Peyer's patch (tissue), 4 donors: Measurements from ENCODE around the gene PAQR4. TPM values are rescaled to one million over a fixed set of nuclear protein-coding genes. Genes with fewer than 3 reads are reported as not detected.

Experiments
- DNase-seq, 3 donors: peaks; one replicate each; pipeline ENCODE4 v3.0.0-alpha.2; 2017 to 2019
- H3K27ac ChIP-seq, 4 donors: fragments of 200-600 bp; sonication (generic); one replicate each; pipeline ENCODE4 v1.5.1; 2016 to 2019
- H3K27me3 ChIP-seq, 2 donors: fragments of 200-600 bp; sonication (generic); one replicate each; pipeline ENCODE4 v1.5.1; 2019
- H3K36me3 ChIP-seq, 3 donors: fragments of 200-600 bp; sonication (generic); one replicate each; pipeline ENCODE4 v1.5.1; 2016 to 2019
- H3K4me1 ChIP-seq, 4 donors: fragments of 200-600 bp; sonication (generic); one replicate each; pipeline ENCODE4 v1.5.1; 2016 to 2019
- H3K4me3 ChIP-seq, 4 donors: fragments of 200-600 bp; sonication (generic); 1 replicate in 3 of 4; 2 replicates in 1 of 4; pipeline ENCODE4 v1.5.1; 2016 to 2019; ENCODE audit warnings: mild to moderate bottlenecking in 1 of 4
- H3K9me3 ChIP-seq, 4 donors: fragments of 200-600 bp; sonication (generic); one replicate each; pipeline ENCODE4 v1.5.1; 2016 to 2019; ENCODE audit warnings: mild to moderate bottlenecking in 1 of 4
- CTCF ChIP-seq, 6 experiments: fragments of 450-650 bp in 4 of 6; fragments of 200-600 bp in 2 of 6; sonication (generic) in 1 of 6; IDR thresholded peaks; one replicate each; pipeline ENCODE4 v1.5.1; 2017 to 2019; ENCODE audit warnings: antibody characterized with exemption in 6 of 6, mild to moderate bottlenecking in 3 of 6, moderate library complexity in 1 of 6
- POLR2A ChIP-seq, 2 donors: fragments of 450-650 bp; IDR thresholded peaks; one replicate each; pipeline ENCODE4 v1.5.1; 2017; ENCODE audit warnings: antibody characterized with exemption in 2 of 2, mild to moderate bottlenecking in 2 of 2, moderate library complexity in 2 of 2
- total RNA-seq, 4 donors: library from RNA; depleted of rRNA; stranded (reverse); fragments of >200 nt; gene quantifications; one replicate each; pipeline ENCODE4 v1.1.0, GENCODE V29; 2016

The PAQR4 gene
- total RNA-seq, 4 donors from 2014 or later: 6.3 to 13.2 (median 9.2) TPM

- no peak overlapping the region for H3K27ac ChIP-seq
Observed at GRCh38 chr16:2985893-2986355, 16.8 kb downstream of the PAQR4 start.

GRCh38 chr16:2986623-2987188, 17.6 kb downstream of the PAQR4 start:
- H3K36me3 ChIP-seq: no peaks in the 10 kb centered on the region
- H3K4me3 ChIP-seq: no peak overlapping the region
- H3K4me1 ChIP-seq: peaks cover 0 to 5% (median 2%) of the 10 kb centered on the region in 4 donors
- no peak for TF ChIP-seq POLR2A (IDR thresholded peaks at IDR 0.05)
- TF ChIP-seq CTCF (IDR thresholded peaks at IDR 0.05): no peak
- H3K27ac ChIP-seq: no peak overlapping the region
- no peaks in the 10 kb centered on the region for H3K9me3 ChIP-seq
- no peaks in the 10 kb centered on the region for H3K27me3 ChIP-seq
- DNase-seq: no peak

More at GRCh38 chr16:2985893-2986355, 16.8 kb downstream of the PAQR4 start:
- TF ChIP-seq POLR2A (IDR thresholded peaks at IDR 0.05) (no peak), CTCF (IDR thresholded peaks at IDR 0.05) (no peak)
- H3K9me3 ChIP-seq: no peaks in the 10 kb centered on the region
- peaks cover 0 to 11% (median 4%) of the 10 kb centered on the region in 4 donors for H3K4me1 ChIP-seq
- H3K4me3 ChIP-seq: no peak overlapping the region
- DNase-seq: no peak
- no peaks in the 10 kb centered on the region for H3K27me3 ChIP-seq
- no peaks in the 10 kb centered on the region for H3K36me3 ChIP-seq

- no peak overlapping the region for H3K27ac ChIP-seq
- no peak for DNase-seq
- no peak overlapping the region for H3K4me3 ChIP-seq
- no peaks in the 10 kb centered on the region for H3K27me3 ChIP-seq
- TF ChIP-seq CTCF (IDR thresholded peaks at IDR 0.05) (no peak), POLR2A (IDR thresholded peaks at IDR 0.05) (no peak)
- no peaks in the 10 kb centered on the region for H3K36me3 ChIP-seq
- H3K9me3 ChIP-seq: no peaks in the 10 kb centered on the region
- H3K4me1 ChIP-seq: peaks cover 0 to 5% (median 2%) of the 10 kb centered on the region in 4 donors
Observed at GRCh38 chr16:2987286-2987685, 18.1 kb downstream of the PAQR4 start.

- no peak overlapping the region for H3K4me3 ChIP-seq
- H3K9me3 ChIP-seq: no peaks in the 10 kb centered on the region
- no peaks in the 10 kb centered on the region for H3K36me3 ChIP-seq
- no peaks in the 10 kb centered on the region for H3K27me3 ChIP-seq
- DNase-seq: no peak
- H3K4me1 ChIP-seq: peaks cover 0 to 5% (median 2%) of the 10 kb centered on the region in 4 donors
- H3K27ac ChIP-seq: no peak overlapping the region
- no peak for TF ChIP-seq POLR2A (IDR thresholded peaks at IDR 0.05)
- TF ChIP-seq CTCF (IDR thresholded peaks at IDR 0.05): no peak
Observed at GRCh38 chr16:2987833-2988232, 18.7 kb downstream of the PAQR4 start.

GRCh38 chr16:2988590-2989099, 19.5 kb downstream of the PAQR4 start:
- Histone ChIP-seq H3K4me3 (no peak overlapping the region), H3K9me3 (no peaks in the 10 kb centered on the region), H3K36me3 (no peaks in the 10 kb centered on the region), H3K4me1 (peaks cover 0 to 5% (median 1%) of the 10 kb centered on the region in 4 donors), H3K27ac (no peak overlapping the region), H3K27me3 (no peaks in the 10 kb centered on the region)
- no peak for TF ChIP-seq POLR2A (IDR thresholded peaks at IDR 0.05)
- no peak for TF ChIP-seq CTCF (IDR thresholded peaks at IDR 0.05)
- DNase-seq: no peak
